HG03159 (cell line): ENCODE measurements around the gene CCNK.

ENCODE experiments used
- ATAC-seq: cut with Tn5 transposase; IDR thresholded peaks from one replicate; pipeline ENCODE4 v1.9.1; 2021; ENCODE audit warnings: mild to moderate bottlenecking, moderate library complexity; ENCODE audit not compliant: unreplicated experiment

CCNK gene

DNA sequence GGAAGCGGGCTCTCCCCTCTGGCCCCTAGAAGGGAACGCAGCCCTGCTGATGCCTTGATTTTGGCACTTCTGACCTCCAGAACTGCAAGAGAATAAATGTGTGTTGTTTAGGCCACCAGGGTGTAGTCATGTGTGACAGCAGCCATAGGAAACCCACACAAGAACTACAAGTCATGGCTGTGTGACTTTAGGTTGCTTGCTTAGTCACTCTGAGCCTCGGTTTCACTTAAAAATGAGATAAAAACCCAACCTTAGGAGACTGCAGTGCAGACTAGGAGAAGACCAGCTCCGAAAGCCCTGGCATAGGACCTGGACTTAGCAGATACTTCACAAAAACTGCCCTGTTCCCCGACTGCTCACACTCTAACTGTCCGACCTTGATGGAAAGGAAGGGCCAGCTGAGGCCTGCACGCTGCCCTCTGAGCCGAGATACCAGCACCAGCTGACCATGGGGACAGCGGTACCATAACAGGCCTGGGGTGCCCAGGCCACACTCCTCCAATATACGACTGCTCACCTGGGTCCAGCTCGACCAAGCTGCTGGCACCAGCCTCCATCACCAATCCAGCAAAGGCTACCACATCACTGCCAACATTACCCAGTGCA, 69.3 kb downstream of the CCNK start:
- no peak for ATAC-seq

DNA sequence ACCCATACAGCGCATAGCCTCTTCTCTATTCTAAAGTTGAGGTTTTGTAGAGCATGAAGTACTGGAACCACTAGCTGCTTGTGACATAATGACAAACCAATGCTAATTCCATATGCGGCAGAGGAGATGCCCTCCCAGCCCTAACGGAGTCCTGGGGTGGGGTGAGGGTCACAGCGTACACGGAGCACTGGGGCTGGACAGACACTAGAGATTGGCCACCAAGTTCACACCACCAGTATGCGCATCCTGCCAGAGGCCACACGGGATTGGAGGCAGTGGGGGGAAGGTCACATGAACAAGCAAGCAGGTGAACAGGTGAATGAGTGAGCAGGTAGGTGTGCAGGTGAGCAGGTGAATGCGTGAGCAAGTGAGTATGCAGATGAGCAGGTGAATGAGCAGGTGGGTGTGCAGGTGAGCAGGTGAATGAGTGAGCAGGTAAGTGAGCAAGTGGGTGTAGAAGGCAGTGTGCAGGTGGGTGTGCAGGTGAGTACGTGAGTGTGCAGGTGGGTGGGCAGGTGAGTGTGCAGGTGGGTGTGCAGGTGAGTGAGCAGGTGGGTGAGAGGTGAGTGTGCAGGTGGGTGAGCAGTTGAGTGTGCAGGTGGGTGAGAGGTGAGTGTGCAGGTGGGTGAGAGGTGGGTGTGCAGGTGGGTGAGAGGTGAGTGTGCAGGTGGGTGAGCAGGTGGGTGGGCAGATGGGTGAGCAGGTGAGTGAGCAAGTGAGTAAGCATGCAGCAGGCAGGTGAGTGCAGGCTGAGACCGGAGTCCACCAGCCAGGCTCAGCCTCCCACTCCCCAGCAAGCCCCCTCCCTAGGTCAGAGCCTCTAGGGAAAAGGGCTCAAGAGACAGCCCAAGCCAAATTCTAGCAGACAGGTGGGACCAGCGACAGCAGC, 70.1 kb downstream of the CCNK start:
- no peak for ATAC-seq

DNA sequence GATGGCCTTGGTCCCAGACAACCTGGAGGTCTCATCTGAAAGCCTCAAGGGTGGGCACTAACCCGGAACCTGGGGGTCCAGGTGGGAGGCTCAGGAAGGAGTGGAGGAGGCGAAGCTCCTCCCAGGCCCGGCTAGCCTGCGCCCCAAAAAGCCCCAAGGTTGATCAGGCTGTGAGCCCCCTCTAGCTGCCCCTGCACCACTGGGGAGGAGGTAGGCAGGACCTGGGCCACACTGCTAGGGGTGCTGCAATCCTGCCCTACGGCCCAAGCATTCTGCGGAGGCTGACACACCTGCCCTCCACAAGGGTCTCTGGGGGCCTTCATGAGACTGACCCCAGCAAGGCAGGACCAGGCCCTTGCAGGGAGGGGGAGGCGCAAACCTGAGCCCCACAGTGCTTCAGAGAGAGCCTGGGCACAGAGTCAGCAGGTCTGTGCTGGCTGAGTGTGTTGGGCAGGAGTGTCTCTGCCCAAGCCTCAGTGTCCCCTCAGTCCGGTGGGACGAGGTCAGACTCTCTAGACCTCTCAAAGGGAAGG, 70.9 kb downstream of the CCNK start:
- ATAC-seq = no peak

DNA sequence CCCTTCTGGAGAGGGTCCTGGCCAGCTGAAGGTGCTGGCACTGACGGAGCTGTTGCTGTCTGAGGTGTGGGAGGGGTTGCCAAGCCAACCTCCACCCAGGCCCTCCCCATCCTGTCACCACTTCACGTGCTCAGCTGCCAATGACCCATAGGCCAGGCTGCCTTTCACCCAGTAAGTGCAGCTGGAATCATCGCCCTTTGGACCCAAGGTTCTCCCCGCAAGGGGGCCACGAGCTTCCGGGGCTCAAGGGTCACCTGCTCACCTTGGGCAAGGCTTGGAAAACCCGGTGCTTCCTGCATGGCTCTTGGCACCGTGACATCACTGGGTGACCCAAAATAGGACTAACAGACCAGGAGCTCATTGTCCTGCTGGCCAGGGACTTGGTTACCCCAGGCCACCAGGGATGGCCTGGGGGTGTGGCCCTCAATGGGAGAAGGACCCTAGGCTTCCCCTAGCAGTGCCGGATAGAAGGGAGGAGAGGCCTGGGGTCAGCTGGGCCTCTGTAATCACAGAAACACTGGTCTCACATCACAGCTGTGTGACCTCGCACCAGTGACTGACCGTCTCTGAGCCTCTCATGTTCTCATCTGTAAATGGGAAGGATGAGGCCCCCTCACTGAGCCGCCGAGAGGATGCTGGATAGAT, 71.5 kb downstream of the CCNK start:
- no peak for ATAC-seq

DNA sequence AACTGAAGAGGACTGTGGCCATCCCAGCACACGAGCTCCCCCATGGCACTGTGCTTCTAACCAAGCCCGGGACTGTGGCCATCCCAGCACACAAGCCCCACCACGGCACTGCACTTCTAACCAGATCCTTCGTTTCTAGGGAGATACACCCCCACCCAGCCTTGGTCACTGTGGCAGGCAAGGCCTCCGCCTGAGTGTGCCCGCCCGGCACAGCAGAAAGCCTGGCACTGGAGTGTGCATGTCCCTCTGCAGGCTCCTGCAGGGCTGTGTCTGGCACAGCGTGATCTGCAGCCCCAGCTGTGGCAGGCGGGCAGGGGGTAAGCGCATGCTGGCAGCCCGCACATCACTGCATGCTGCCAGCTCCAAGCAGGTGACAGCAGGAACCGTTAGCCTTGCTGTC, 73.0 kb downstream of the CCNK start:
- no peak for ATAC-seq

DNA sequence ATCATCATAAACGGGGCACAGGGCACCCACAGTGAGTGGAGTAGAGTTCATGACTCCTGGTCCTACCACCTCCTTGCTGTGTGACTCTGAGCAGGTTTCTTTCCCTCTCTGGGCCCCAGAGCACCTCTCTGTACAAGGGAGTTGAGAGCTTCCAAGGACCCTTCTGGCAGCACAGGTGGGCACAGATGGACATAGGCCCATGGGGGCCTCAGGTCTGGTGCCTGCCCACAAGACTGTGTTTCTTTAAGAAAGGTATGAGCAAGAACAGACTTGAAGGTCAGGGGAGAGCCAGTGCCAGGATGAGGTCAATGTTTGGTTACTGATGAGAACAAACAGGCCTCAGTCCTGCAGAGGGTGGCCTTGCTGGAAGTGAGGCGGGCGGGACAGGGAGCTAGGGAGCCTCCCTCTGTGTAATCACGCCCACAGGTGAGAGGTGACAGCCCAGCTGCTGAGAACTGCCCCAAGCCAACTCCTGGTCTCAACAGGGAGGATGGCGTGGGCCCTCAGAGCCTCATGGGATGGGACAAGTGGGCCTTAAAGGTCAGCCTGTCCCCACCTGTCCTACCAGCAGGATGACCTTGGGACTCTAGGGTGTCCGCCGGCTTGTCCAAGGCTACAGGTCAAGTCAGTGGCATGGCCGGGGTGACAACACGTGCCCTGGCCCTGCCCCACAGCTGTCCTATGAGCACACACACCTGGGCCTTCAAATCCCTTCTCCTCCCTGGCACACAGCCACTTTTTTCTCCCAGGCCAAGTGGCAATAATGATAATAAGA, 73.7 kb downstream of the CCNK start:
- ATAC-seq = no peak

DNA sequence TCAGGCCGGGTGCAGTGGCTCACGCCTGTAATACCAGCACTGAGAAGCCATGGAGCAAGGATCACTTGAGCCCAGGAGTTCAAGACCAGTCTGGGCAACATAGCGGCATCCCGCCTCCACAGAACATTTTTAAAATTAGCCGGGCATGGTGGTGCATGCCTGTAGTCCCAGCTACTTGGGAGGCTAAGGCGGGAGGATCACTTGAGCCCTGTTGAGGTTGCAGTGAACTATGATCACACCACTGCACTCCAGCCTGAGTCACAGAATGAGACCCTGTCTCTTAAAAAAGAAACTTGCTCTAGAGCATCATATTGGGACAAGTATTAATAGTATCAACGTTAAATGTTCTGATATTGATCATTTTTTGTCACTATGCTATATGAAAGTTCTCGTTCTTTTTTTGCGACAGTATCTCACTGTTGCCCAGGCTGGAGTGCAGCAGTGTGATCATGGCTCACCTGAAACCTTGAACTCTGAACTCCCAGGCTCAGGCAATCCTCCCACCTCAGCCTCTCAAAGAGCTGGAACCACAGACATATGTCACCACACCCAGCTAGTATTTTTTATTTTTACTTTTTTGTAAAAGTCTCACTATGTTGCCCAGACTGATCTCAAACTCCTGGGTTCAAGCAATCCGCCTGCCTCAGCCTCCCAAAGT, 75.1 kb downstream of the CCNK start:
- ATAC-seq = no peak

DNA sequence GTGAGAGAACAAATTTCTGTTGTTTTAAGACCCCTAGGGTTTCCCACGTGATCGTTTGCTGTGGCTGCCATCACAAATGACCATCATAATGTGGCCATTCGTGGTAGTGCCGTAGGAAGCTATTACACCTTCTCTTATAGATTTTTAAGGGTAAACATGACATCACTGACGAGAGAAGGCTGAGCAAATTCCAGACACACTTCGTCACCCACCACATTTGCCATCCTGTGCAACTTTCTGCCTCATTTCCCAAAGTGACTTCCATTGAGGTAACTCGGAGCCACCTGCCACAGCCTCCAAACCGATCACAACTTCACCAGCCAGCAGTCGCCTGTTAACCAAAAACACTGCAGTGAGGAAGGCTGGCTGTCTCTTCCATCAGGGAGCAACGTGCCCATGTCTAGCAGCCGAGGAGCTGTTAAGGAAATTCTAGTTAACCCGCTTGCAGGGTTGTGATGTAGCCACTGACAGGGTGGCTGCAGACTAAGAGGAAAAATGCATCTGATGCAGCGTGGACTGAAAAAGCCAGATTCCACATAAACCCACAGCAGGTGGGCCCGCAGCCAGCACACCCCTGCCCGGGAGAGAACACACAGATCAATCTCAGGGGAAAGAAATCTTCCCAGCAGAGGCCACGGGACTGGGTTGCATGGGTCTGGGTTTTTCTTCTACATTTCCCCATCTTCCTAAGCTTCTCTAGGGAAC, 78.2 kb downstream of the CCNK start:
- ATAC-seq = no peak

DNA sequence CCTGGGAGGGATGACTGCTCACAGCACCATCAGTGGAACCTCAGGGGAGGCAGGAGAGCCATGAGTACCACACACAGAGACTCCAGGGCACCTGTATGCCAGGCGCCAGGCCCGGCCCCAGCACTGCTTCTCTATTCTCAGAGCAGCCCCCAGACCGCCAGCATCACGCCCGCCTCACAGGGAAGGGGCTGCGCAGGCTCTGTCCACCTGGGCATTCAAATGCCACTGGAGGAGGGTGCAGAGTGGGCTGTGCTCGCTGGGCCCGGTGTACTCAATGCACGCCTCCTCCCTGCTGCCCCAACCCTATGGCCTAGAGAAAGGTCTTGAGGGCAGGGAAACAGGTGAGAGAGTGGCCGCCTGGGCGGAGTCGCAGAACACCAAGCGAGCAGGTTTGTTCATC, 79.2 kb downstream of the CCNK start:
- ATAC-seq = no peak

DNA sequence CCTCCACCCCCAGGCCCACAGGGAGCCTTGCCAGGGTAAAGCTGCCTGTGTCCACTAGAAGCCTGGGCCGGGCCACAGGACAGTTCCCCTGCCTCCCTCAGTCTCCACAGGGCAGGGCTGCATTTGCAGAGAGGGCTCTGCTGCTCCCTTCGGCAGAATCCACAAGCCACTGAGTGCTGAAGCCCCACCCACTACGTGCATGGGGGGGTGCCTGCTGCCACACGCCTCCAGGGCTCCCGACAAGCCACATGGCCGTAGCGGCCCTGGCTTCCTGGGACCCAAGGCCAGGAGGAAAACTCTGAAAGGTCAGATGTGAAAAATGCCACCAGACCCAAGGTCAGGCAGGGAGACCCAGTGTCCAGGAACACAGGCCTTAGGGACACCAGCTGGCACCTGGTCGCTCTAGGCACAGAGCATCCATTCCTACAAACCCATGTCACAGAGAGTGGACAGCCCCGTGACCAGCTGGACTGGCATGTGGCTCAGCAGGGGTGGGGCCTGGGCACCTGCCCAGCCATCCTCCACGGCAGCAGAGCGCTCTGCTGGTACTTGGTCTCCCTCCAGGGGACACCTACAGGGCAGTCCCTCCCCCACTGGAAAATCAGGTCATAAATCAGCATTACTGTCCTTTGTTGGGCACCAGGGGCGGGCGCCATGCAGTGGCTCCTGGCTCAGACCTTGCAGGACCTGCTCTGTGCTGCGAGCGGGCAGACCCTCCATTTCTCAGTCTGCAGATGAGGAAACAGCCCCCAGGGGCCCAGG, 79.9 kb downstream of the CCNK start:
- no peak for ATAC-seq

DNA sequence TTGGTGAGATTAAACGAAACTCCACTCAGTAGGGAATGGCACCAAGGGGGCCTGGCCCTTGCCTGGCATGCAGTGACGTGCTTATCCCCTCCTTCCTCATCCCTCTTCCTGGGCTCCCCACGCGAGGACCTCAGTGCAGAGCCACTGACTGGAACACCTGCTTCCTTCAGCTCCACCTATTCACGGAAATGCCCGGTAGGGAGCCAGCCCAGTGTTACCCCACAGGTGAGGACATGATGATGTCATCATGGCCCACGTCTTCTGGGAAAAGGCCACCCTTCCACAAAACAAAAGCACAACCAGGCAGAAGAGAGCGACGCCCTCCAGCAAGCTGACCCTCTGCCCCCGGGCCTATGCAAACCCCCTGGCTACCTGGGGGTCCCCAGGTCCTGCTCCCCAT, 80.7 kb downstream of the CCNK start:
- no peak for ATAC-seq
